ENCODE results near the gene PPP2R3A.

GRCh38 chr3:136008221-136008620 lies 42.7 kb downstream of the PPP2R3A start:
- TF ChIP-seq GATA2 (IDR thresholded peaks at IDR 0.05; ENCODE audit: low read depth, low read length), result no peak
- TF ChIP-seq GATA3 (IDR thresholded peaks at IDR 0.05; ENCODE audit: low read depth, low read length), result no peak
